Stimulated activated CD4-positive, alpha-beta T cell treated with anti-CD3 and anti-CD28 coated beads, Interleukin-12 subunit alpha, Interleukin-12 subunit beta, amount 100 ng/mL, for 24 hours (primary cell): ENCODE measurements around the gene LRRC74A.

Experiments used
- DNase-seq, 2 experiments: peaks; one replicate each; pipeline ENCODE4 v3.0.0-alpha.2; 2020; ENCODE audit warnings: low read depth in 2 of 2

The LRRC74A gene

DNA sequence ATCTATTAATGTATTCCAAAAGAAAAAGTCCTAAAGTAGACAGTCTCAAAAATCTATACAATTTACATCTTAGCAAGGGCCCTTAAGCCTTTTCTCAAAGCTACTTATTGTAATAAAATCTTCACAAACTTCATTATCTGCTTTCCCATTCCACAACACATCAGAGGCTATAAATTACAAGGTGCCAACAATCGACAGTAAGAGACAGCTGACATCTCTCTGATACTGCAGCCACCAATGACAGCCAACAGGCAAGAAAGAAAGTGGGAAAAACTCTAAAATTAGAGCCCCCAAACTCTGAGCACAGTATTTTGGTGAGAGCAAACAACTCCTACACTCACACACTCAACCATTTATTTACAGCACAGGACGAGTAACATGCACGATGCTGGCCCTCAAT is 15.7 kb upstream of the LRRC74A start:
- no peak for DNase-seq

GRCh38 chr14:76810953-76811400 is 15.2 kb upstream of the LRRC74A start:
- no peak for DNase-seq

GRCh38 chr14:76811561-76811960 is 14.6 kb upstream of the LRRC74A start:
- DNase-seq = no peak

- DNase-seq = peak in 1 of 2 experiments; percentile 4
Observed at GRCh38 chr14:76812093-76812421, 14.2 kb upstream of the LRRC74A start.

DNA sequence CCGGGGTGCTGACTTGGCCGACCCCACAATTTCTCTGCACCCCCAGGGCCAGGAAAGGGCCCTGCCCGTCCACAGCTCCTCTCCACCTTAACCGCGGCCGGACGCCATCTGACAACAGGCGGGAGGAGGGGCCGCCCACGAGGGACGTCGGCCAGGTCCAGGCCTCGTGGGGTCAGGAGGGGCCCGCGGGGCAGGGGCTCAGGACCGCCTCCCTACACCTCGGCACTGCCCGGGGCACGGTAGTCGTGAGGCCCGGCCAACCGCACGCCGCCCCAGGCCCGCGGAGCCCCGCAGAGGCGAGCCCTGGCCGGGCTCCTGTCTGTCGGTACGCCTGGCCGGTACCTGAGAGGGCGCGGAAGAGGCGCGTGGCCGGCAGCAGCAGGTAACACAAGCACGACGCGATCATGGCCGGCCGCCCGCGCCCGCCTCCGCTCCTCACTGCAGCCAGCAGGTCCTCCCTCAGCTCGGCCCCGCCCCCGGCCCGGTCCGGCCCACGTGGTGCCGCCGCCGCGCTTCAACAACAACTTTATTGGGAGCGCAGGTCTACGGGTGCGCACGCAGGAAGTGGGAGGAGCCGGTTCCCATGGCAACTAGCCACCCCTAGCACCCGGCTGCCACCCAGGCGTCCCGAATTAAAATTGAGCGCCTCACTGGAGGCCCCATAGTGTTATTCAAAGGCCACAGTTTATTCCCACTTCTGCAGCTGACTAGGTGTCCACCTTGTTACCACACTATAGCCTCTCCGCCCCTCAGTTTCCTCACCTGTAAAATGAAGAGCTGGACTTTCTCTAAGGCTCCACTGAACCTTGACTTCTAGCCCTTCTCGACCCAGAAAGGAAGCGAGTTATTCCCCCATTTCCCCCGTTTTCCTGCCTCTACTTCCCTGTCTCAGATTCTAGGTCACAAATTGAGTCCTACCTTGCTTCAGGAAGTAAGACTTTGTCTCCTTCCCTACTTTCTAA is 13.5 kb upstream of the LRRC74A start, which contains the start of gene ANGEL1:
TSS of gene ANGEL1 (minus strand) at position 461 of the 962 bp plus-strand sequence. CDS start at position 406, 55 bp downstream.
- DNase-seq = peak; percentile 94 to 95

- no peak for DNase-seq
Observed at GRCh38 chr14:76814726-76815645, 11.2 kb upstream of the LRRC74A start.

DNA sequence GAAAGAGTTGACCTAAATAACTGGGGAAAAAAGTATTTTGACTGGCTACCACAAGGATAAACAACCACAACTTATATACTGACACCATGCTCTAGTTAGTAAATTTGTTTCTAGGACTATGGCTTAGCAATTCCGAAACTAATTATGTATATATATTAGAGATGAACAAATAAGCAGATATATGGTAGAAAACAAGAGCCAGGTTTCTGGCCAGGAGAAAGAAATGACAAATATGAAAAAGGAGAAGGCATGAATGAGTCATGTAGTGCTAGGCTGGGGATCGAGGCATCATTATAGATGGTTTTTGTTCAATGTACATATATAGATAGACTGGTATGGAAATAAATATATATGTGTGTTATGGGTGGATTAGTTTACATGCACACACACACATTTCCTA is 5.5 kb upstream of the LRRC74A start:
- DNase-seq = no peak

DNA sequence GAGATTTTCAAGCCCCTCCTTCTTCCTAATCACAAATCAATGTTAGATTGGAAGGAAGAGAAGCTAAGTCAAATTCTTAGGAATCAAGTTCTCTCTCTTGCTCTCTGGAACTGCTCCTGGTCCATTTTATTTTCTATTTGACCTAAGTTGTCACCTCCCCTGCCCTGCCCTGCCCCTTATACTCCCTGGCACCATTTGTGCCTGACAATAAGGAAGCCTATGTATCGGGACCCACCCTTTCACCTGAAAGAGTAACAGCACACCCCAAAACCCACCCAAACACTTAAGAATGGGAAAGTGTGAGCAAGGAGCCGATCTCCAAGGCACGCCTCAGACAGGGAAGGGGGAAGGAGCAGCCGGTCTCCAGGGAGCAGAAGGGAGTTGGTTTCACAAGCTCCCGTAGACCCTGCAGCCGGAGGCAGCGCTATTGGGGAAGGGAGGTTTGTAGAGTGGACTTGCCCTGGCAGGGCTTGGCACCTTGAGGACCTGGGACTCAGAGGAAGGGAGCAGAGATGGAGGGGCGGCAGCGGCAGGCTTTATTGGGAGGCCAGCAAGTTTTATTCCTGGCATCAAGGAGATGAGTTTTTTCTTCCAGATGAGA is 1.6 kb downstream of the LRRC74A start:
- no peak for DNase-seq

- no peak for DNase-seq
Observed at GRCh38 chr14:76828339-76829012, 2.3 kb downstream of the LRRC74A start.

DNA sequence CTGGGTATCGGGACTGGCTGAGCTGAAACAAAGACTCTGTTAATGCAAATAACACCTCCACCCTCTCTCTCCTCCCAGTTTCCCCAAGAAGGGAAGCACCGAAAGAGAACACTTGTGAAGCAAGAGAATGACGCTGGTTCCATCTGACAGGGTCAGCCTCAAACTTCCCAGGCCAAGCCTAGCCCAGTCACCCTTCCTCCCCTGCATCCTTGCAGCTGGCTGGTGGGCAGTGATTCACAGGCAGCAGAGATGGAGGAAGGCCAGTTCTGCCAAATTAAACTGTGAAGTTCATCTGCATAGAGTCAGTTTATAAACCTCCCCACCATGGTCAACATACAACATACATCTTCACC is 2.8 kb downstream of the LRRC74A start:
- no peak for DNase-seq

DNA sequence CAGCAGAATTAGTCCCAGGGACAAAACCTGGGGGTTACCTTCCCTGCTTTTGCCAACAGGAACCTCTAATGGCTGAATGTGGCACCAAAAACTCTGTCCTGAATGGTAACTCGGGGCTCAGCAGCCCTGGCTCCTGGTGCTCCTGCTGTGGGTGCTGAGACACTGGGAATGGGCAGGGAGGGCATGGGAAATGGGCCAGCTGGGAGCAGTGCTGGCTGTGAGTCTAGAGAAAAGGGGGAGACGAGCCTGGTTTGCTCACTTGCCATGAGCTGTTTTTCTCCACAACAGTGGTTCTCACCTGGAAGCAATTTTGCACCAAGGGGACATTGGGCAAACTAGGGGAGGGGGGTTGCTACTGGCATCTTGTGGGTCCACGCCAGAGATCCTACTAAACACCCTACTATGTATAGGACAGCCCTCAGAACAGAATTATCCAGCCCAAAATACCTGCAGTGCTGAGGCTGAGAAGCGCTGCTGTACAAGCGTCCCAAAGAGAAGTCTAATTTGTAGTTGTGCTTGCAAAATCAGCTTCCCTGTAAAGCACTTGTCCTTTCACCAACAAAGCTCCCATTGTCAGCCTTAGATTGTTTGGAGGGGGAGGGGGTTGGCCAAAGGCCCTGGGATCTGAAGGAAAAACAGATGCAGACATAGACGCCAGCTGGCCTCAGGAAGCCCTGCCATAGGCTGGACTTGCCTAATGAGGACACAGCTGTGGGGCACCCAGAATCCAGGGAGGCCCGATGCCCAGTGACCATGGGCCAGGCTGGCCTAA is 3.6 kb downstream of the LRRC74A start:
- no peak for DNase-seq

DNA sequence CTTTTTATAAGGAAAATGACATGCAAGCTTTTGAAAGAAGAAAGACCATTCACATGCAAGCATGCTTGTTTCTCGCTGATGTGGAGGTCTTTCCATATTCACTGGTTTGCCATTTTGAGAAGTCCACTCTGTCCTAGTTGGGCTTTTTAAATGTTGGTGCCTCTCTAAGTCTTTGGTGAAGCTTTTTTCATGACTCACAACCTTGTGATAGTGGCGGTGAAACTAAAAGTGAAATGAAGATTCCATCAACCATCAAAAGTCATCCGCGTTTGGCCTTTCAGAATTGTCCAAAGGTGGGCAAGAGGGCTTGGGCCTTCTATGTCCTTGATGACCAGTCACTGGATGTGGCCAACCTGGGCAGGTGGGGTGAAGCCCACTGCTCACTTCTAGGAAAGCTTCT is 4.3 kb downstream of the LRRC74A start:
- DNase-seq = no peak

GRCh38 chr14:76832503-76832988 is 6.3 kb downstream of the LRRC74A start:
- DNase-seq = no peak

- no peak for DNase-seq
Observed at GRCh38 chr14:76833011-76833410, 6.8 kb downstream of the LRRC74A start.

DNA sequence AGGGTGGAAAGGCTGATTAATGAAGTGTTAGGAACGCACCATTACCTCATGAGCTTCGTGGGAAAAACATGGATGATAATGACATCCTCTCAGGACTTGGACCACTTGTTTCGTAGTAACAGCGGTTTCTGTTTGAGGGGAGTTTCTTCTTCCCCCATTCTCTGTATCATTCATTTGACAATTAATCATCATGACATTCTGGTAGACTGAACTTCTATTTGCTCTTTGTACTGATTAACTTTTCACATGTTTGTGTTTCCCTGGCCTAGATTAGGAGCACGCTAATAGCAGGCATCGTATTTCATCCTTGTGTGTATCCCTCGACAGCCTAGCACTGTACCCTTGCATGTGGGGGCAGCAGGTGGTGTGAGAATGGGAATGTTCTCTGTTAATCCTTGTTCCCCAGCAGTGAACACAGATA is 8.0 kb downstream of the LRRC74A start:
- DNase-seq = no peak

- DNase-seq = no peak
Observed at GRCh38 chr14:76836029-76836630, 9.9 kb downstream of the LRRC74A start.

DNA sequence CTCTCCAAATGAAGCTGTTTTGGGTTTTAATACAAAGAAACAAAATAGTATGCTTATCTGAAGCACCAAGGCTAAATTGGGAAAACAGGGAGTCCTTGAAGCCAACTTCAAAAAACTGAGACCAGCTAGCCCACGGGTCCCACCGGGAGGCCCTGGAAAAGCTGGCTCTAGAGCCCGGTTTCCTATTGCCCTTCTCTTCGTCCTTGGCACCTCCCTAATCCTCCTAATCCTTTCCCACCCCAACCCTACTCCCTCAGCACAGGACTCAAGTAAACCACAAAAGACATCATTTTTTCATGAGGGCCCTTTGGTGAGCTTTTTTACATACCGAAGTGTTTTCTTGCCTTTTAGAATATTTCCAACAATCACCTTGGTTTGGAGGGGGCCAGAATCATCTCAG is 11.3 kb downstream of the LRRC74A start:
- DNase-seq = no peak

DNA sequence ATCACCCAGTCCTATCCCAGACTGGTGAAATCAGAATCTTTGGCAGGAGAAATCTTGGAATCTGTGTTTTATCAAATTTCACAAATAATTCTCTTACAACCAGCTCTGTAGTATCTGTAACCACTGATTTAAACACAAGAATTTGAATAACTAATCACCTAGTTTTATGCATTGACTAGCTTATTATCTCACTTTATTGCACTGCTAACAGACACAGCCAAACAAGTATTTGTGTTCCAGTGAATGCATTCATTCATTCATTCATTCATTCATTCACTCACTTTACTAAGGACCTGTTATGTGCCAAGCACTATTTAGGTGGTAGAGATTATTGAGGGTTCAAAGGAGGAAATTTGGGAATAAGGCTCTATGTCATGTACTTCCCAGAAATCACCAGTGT is 16.2 kb downstream of the LRRC74A start:
- no peak for DNase-seq

DNA sequence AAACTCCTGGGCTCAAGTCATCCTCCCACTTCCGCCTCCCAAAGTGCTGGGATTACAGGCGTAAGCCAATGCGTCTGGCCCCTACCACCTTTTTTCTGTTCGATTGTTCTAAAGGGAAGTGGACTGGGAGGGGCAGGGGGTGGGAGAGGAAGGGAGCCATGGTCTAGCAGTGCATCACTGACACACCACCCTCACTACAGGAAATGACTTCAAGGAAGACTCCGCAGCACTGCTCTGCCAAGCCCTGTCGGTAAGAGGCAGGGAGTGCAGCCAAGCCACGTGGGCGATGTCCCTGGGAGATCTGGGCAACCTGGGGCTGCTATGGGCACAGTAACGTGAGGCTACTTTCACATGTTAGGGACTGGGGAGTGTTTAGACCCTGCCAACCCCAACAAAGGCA is 18.0 kb downstream of the LRRC74A start:
- DNase-seq = peak; percentile 28 to 38
